ENCODE measurements around the gene DSCAM.

DSCAM gene

DNA sequence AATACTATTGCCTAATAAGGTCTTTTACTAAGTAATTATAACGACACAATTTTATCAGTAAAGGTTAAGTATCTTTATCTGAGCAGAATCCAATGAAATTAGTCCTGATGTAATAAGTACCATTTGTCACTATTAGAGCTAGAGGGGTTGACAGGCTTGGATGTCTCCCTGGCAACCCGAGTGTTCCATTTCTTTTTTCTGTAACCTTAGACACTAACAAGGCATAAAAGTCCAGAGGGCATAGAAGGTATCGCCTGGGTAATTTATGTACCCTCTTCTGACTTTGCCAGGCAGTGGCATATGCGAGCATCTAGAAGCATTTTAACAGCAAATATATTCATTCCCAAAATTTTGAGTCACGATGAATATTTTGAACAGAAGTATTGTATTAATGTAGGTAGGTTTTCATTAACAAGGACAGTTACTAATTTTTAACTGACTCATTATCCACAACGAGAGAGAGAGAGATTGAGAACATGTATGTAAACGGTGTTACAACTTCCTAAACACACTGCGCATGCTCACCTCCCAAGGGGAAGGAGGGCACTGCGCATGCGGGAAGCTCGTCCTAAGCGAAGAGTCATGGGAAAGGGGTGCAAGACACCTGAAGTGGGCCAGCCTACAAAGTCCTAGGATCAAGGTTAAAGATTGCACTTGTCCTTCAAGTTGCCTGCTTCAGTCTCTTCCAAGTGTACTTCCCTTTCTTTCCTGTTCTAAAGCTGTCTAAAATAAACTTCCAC lies 423.9 kb downstream of the DSCAM start:
- DNase-seq = no peak

DNA sequence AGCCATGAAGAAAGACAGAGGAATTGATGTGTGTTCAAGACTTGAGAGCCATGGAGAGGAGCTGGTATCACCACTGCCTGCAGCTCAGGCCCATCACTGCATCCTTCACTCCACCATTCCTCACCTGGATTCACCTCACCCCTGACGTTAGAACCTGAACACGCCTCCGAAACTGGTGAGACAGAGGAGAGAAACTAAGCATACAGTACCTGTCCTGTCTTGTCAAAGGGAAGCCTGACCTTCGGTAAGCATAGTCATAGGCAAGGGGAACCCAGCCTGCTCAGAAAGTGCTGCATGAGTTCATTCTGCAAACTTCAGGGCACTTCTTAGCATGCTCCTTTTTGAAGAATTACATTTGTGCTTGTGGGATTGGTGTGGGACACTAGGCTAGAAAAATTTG lies 425.8 kb downstream of the DSCAM start:
- no peak for DNase-seq

DNA sequence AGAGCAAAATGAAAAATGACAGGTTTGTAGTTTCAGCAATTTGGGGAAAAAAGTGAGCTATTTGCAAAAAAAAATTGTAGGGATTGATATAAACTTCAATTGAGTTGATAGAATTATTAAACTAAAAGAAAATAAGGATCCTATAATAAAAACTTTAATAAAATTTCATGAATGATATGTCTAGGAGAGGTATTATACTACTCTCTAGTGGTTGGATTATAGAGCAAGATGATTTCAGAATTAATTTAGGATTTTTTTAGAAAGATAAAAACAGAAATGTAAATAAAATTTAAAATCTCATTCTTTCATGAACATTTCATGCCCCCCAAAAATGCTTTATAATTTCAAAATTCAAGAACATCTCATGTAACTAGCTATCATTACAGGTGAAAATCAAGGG lies 430.4 kb downstream of the DSCAM start:
- DNase-seq = no peak

DNA sequence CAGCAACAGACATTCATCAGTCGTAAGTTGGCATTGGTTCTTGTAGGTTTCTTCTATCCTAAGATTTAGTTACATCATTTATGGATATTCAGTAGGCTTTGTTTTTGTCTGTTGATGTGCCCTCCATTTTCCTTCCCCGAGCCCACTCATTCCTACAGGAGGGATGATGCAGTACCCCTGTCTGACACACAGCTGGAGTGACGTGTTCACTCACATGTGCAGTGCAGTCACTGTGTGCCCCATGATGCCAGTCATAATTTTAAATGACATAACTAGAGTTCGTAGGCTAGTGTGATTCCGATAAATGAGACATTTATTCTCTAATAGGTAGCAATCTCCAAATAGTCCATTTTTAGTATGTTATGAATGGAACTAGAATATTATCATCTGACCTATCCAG lies 438.4 kb downstream of the DSCAM start:
- no peak for DNase-seq

DNA sequence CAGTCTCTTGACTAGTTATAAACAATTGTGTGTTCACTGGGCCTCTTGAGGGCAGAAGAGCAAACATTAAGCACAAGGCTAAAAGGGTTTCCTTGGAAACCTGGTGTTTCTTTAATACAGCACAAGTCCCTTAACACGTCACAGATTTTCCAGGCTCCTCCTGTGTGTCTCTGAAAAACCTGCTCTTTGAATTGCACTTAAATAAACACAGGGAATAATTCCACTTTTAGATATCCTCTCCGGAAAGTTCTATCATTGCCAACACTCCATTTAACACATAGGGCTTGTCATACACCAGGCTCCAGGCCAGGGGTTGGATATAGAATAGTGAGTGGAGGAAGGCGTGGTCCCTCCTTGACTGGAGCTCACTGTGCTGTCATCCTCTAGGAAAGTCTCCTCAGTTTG lies 442.6 kb downstream of the DSCAM start:
- DNase-seq = no peak

DNA sequence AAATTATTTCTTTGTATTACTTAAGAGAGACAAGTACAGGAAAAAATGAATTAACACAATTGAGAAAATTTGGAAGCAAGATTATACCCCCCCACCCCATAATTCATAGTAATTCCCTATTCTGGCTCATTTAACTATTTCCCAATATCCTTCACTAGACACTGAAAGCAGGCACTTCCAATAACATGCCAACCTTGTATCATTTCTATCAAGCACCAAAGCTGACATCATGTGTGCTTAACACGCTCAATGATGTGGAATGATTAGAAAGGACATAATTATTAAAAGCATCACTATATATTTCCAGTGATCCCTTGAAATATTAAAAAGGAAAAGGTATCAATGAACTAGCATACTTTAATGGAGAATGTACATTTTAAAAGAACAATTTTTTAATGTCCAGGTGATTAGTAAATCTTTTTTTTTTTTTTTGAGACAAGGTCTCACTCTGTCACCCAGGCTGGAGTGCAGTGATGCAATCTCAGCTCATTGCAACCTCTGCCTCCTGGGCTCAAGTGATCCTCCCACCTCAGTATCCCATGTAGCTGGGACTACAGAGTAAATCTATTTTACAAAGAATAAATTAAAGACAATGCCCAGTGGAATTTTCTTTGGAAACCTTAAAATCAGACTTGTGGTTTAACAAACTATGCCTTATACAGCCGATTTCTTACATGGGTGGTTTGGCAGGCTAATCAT lies 443.9 kb downstream of the DSCAM start:
- no peak for DNase-seq

DNA sequence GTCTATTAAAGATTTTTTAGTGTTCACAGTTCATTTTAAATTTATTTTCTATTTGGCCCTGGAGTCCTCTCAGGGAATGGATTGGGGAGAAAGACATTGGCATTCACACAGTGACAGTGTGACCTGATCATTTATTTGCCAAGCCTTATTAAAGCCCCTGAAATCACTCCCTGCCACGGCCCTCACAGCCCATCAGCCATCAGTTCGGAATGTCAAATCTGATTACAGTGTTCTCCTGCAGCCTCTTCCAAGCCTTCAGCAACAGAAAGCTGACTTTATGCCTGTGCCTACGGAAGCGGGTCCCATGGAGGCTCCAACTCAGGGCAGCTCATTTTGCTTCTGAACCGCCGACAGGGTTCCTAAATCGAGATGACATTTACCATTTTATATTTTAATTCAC lies 451.2 kb downstream of the DSCAM start:
- DNase-seq = no peak

DNA sequence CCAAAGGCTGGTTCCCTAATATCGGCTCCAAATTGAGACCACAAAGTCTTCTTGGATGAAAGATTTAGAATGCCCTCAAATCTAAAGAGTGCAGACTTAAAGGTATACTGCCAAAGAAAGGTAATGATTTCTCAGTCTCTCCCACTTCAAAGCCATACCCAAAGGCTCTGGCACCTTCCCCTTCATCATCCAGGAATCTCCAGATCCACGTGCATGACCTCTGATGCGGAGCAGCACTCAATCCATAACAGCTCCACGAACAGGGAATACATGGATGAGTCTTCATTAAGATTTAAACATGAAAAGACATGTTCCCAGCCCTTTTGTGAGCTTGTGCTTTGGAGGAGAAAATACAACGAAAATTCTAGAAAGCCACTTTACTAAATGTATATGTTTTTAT lies 453.9 kb downstream of the DSCAM start:
- no peak for DNase-seq

DNA sequence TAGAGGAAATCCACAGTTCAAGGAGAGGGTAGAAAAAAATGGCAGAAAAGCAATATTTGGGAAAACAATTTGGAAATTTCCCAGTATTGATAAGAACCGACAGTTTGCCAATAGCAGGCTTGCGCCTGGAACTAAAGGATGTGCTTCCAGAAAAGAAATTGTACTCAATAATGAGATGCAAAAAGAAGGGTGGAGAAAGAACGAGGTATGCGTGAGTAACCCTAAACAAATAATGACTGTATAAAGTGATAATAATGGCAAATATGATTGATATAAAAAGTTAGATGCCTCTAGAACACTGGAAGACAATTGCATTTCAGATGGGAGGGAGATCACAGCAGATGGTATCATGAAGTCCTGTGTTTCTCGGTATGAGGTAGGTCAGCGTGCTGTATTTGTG lies 458.9 kb downstream of the DSCAM start:
- DNase-seq = no peak

DNA sequence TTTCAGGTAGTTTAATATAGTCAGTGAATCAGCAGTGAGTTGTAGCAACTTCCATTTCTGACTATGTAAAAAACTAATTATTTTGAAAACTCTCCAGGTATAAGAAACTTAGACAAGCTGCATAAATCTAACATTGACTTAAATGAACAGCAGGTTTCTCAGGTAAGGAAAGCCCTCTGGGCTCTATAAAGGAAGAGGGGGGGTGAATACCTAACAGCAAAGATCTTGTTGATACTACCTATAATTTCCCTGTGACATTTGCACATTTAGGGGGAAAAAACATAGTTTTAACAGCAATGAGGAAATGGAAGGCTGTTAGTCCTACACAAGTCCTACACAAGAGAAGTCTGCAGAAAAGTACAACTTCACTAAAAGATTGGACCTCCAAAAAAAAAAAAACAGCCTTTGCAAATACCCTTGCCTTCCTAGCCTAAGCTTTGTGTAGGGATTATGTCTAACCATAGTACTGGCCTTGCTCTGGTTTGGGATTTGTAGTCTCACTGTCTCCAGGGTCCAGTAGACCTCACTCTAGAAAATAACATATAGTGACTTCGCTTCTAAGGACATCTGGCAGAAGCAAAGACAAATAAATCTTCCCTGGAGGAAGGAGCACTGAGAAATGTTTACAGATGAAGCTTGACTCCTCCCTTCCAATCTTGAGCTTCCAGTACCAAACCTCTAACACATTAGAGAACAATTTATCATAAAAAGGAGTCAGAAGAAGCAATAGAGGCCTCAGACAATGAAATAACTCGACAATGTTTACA lies 459.8 kb downstream of the DSCAM start:
- DNase-seq = no peak

DNA sequence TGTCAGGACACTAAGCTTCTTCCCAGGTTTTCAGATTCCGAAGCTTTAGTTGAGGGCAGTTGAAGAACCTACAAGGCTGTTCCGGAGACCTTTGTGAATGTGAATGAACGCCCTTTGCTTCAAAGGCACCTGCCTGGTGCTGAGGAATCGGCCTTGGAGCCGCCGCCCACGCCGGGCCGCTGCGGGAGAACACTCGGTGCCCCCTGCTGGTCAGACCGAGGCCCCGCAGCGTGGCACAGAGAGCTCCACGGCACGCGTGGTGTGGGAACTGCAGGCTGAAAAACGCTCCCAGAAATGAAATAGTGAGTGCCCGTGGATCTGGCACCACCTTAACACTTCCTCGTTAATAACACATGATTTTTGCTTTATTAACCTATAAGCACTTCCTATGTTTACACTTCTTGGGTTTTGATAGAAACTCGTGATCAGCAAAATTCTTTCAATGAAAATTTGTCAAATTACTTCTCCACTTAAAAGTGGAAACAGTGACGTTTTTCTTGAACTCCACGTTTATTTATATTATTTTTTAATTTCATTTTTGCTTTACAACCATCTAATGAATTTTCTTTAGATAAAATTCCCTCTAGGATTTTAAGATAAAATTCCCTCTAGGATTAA lies 460.6 kb downstream of the DSCAM start:
- DNase-seq = no peak

DNA sequence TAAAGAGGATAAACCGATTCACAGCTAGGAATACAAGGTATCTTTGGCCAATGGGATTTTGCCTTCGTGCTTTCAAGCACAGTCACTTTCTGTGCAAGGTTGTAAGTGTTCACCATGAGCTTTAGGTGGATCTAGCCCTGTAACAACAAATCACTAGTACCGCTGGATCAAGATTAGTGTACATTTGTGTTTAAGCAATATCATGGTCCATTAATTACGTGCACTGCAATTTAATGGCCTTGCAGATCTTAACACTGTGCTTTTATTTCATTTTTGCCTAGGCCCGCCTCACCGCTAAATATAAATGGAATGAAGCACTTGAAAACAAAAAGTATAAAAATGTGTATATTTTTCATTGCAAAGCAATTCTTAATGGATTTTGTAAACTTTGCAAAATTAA lies 461.1 kb downstream of the DSCAM start:
- DNase-seq = no peak

DNA sequence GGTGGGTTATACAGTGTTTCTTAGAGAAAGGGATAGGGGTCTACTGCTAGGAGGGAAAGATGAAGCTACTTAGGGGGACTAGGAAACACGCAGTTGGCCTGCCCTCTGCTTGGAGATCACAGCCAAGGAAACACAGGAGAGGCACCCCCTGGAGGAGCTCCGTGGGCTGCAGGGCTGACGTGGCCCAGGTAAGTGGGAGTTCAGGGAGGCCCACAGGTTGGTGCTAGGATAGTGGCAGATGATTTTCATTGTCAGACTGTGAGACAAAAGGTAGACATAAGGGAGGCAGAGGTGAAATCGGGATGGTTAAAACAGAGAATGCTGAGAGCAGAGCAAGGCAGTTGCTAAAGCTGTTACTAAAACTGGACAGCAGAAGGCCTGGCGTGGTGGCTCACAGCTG lies 463.0 kb downstream of the DSCAM start:
- no peak for DNase-seq

DNA sequence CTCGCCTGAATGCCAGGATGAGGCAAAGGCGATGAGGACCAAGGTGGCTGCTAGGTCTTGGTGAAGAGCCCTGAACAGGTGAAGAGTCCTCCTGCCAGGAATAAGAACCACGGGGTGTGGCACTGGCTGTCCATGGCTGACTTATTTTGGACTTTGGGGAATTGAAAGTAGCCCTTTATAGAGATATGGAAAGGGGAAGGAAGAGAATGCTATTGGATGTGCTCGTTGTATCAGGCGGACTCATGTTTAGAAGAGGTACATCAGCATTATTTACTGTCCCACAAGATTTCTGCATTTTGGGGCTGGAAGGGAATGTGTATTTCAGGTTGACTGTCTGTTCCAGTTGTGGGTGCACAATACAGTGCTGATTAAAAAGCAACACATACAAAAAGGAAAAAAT lies 465.8 kb downstream of the DSCAM start:
- DNase-seq = no peak

DNA sequence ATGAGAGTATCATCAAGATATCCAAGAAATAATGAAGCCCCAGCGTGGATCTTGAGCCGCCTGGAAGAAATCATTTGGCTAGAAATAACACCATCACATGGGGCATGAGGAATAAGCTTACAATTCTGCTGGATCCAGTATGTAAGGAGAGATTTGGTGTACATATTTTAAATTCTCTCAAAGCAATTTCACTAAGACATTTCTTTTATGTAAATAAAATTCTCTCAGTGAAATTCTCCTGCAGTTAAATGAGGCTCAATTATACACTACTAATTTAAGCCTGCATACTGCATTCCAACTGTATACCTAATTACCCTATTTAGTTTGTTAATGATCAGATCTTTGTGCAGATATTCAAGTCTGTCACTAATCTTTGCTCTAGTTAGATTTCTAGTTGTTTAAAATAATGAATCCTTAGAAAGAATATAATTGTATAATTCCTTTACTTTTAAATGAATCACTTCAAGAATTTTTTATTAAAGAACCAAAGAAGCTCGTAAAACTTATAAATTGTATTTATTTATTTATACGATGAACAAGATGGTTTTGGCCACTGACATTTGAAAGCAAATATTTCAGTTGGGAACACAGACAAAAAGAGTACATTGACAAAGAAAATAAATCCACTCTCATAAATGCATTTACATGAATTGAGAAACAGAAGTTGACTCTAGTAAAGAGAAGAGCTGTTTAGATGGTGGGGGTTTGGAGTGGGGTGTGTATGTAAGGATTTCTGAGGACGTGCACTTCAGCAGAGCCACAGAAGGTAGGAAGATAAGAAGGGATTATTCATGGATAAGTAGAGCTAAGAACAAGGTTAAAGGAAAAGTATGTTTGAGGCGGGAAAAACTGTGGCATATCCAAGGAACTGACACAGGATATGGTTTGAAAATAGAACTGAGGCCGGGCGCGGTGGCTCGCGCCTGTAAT lies 466.8 kb downstream of the DSCAM start:
- no peak for DNase-seq

DNA sequence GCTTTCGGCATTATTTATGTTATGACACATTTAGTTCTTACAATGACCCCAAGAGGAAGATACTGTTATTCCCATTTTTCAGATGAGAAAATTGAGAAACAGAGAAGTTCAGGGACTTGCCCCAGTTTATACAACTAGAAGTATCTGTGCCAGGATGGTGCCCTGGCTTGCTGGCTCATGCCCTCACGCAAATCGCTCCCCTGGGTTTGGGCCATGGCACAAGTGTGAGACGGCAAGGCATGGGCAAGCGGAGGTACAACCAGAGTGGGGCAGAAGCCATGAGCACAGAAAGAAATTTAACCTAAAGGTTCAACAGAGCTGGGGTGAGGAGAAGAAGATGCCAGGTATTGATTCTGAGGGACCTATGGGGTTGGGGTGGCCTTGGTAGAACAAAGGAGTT lies 469.8 kb downstream of the DSCAM start:
- DNase-seq = no peak

DNA sequence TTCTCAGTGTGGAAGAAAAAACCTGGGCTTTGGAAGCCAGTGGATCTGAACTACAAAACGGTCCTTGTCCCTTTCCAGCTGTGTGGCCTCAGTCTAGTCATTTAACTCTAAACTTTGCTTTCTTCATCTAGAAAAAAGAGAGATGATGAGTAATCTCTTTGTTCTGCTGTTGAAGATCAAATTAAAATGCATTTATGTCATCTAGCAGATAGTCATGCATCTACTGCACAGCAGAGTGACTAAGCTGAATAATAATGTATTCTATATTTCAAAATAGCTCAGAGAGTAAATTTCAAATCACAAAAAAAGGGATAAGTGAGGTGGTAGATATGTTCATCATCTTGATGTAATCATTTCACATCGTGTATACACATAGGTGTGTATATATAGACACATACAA lies 473.2 kb downstream of the DSCAM start:
- no peak for DNase-seq

DNA sequence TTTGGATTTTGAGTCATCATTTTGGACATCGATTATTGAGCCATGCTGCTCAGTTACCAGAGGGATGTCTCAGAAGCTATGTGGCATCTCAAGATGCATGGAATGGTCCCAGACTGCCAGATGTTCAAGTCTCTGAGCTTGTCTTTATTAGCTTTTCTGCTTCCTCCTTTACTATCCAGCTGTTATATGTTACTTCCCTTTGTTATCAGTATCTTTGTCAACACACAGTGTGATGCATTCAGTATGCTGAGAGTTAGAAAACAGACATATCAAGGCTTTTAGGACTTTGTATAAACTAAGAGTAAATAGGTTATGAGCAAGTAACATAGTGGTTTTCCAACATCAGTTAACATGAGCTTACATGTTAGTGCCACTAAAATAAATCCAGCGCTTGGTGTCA lies 474.5 kb downstream of the DSCAM start:
- DNase-seq = no peak

DNA sequence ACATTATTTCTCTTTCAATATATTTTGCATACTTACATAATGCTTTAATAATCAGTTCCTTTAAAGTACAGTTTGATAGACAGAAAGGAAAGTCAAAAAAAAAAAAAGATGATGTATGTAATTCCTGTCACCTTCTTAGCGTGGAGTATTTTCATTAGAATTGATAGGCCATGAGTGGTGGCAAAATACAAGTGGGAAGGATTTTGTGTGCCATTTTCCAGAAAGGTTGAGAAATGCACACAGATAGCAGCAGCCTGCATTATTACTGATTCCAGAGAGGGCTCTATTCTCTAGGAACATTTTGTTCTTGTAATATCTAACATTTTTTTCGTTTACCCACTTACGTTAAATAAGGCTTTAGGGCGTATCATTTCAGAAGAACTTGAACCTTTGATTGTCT lies 475.6 kb downstream of the DSCAM start:
- DNase-seq = no peak

DNA sequence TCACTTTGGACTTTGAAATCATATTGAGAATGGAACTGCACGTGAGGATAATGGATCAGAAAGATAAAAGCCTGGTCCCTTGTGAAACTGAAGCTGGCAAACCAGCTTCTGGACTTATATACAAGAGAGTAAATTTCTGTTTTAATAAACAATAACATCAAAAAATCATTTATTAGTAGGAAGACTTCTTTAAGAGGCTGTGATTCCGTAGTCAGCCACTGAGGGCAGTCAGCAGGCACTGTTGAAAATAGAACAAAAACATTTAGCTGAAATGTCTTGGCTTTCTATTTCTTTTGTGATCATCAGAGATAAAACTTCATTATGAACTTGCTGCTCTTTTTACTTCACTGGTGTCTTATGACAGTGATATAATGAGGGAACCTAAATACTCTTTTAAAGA lies 490.3 kb downstream of the DSCAM start:
- no peak for DNase-seq

DNA sequence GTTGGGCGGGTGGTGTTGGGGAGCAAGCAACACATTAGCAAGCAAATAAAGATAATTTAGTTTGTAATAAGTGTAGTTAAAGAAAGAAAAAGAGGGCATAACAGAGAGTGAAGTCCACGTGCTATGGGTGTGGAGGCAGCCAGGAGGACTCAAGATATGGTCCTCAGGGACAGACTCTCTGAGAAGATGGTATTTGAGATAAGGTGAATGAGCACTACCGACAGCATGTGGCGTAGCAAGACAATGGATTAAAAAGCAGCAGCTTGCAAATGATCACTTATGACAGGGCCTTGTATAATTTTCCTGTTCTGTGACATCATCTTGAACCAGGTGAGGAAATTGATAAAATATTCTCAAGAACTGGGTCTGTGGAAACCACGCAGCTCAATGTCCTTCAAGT lies 491.9 kb downstream of the DSCAM start:
- no peak for DNase-seq

DNA sequence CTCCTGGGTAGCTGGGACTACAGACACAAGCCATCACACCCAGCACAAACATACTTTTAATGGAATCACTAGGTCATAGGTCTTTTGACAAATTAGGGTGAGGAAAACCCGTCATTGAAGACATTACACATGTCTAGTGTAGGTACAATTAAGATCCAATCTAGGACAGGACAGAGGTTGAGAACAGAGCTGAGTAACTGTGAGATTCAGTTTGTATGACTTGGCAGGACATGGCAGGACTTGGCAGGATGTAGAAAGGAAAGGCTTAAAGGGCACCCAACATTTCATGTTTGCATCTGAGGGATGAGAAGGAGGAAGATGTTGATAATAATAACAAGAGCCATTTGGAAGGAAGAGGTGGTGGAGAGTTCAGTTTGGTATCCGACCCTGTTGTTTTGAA lies 496.0 kb downstream of the DSCAM start:
- DNase-seq = no peak

DNA sequence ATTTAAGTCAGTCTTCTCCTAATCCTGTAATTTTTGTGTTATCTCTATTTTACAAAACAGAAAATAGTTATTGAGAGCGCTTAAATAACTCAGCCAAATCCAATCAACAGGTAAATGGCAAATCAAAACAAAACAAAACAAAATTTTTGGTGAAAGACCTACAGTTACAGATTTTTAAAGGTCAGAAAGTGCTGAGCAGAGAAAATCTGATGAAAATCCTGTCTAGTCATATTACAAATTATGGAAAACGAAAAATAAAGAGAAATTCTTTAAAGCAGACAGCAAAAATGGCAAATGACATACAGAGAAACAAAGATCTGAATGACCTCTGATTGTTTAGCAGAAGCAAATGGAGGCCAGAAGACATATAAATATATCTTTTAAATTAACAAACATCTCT lies 497.4 kb downstream of the DSCAM start:
- DNase-seq = no peak
